ENCODE data around the gene RAD51B. TPM values are rescaled to one million over a fixed set of nuclear protein-coding genes. Genes with fewer than 3 reads are reported as not detected.

RAD51B gene
- total RNA-seq, 1 experiment from 2014 or later = 20.0 TPM

- Histone ChIP-seq H3K9me2 (ENCODE audit: insufficient read depth) (no peaks in the 10 kb centered on the region), H4K20me1 (ENCODE audit: insufficient read depth) (no peaks in the 10 kb centered on the region), H3K4me1 (ENCODE audit: control insufficient read depth in 1 of 2, insufficient read depth in 2 of 2, low read length in 2 of 2) (peaks cover 0 to 15% of the 10 kb centered on the region in 2 experiments; a peak in 2 of 4 replicates), H3K9ac (ENCODE audit: low read length) (no peak overlapping the region), H3K36me3 (ENCODE audit: control insufficient read depth in 1 of 2, insufficient read depth in 2 of 2, low read length in 2 of 2) (no peaks in the 10 kb centered on the region), H3K4me3 (replicated peaks in 1 of 2; ENCODE audit: low read depth in 1 of 2, low read length in 2 of 2) (no peak overlapping the region), H3K4me2 (ENCODE audit: low read length) (no peak overlapping the region), H3K27ac (ENCODE audit: low read depth, low read length) (peak overlapping the region; percentile 28; the same call in 1 of the 2 replicates), H3K9me3 (ENCODE audit: control insufficient read depth in 1 of 2, insufficient read depth in 1 of 2, low read depth in 1 of 2, low read length in 2 of 2) (peaks cover 6 to 7% of the 10 kb centered on the region in 2 experiments; a peak in 2 of 4 replicates), H2AFZ (ENCODE audit: low read depth, low read length, poor library complexity, severe bottlenecking) (no peak overlapping the region), H3K27me3 (ENCODE audit: insufficient read depth, low read length) (no peaks in the 10 kb centered on the region), H3K79me2 (ENCODE audit: insufficient read depth, low read length) (no peaks in the 10 kb centered on the region)
- RAD21 ChIA-PET (ENCODE audit: low non-redundant PET in 1 of 2, low total read pairs in 2 of 2, uncharacterized antibody in 2 of 2, unreplicated experiment in 2 of 2) = no interaction called here
- intact Hi-C loops (cut with micrococcal nuclease) = no loop called here
- POLR2A ChIA-PET = no interaction called here
- CTCF ChIA-PET = no interaction called here
- ATAC-seq = no peak
- BruUV-seq (replicated peaks) = no TSS peak
- no peak for DNase-seq (ENCODE audit: low read depth, low spot score)
- TF ChIP-seq CBX3 (IDR thresholded peaks at IDR 0.05; ENCODE audit: low read depth) (no peak), ZBTB33 (IDR thresholded peaks at IDR 0.05; ENCODE audit: extremely low read depth, insufficient replicate concordance, low read length) (no peak), EGR1 (IDR thresholded peaks at IDR 0.05; ENCODE audit: low read depth) (no peak), TCF7L2 (IDR thresholded peaks at IDR 0.05; ENCODE audit: borderline replicate concordance, extremely low read depth, insufficient read depth, insufficient read length) (no peak), ELF1 (IDR thresholded peaks at IDR 0.05; ENCODE audit: borderline replicate concordance, low read depth) (no peak), MAX (IDR thresholded peaks at IDR 0.05) (no peak), ATF3 (IDR thresholded peaks at IDR 0.05) (no peak), JUND (IDR thresholded peaks at IDR 0.05) (no peak), ZNF274 (IDR thresholded peaks at IDR 0.05; ENCODE audit: low read depth, low read length) (no peak), FOSL1 (IDR thresholded peaks at IDR 0.05; ENCODE audit: low read depth) (no peak)
These were observed 284.9 kb downstream of the RAD51B start for GRCh38 chr14:68104518-68104917.

All from HCT116 (cell line).